Erythroblast (primary cell): ENCODE results near the gene RABGGTA.

Experiments
- DNase-seq, 2 experiments: peaks; one replicate each; lab custom pipeline; 2025; lab: John Stamatoyannopoulos, UW
- GATA1 ChIP-seq: IDR thresholded peaks from 2 replicates; pipeline ENCODE4 v1.6.1; 2011; ENCODE audit warnings: low read depth, mild to moderate bottlenecking, control low read depth, low read length, moderate library complexity
- POLR2A ChIP-seq: IDR thresholded peaks from 2 replicates; pipeline ENCODE4 v1.6.1; 2011; ENCODE audit warnings: mild to moderate bottlenecking, low read length

Gene RABGGTA

GRCh38 chr14:24271134-24271833, at the start of gene RABGGTA:
TSS of gene RABGGTA (minus strand) at chr14:24271597. CDS start at chr14:24271115, 482 bp downstream.
- DNase-seq: peak; percentile 93 to 96
- no peak for TF ChIP-seq GATA1
- TF ChIP-seq POLR2A: peak; percentile 81

- no peak for TF ChIP-seq GATA1
- DNase-seq: no peak
Observed at GRCh38 chr14:24317141-24317928, 45.9 kb upstream of the RABGGTA start.

GRCh38 chr14:24316597-24316950, 45.2 kb upstream of the RABGGTA start:
- TF ChIP-seq GATA1 (no peak), POLR2A (no peak)
- no peak for DNase-seq

GRCh38 chr14:24315807-24316596, 44.6 kb upstream of the RABGGTA start:
- TF ChIP-seq POLR2A: no peak
- TF ChIP-seq GATA1: no peak
- peak; percentile 55 to 61 for DNase-seq

- no peak for DNase-seq
- TF ChIP-seq GATA1 (no peak), POLR2A (no peak)
Observed at GRCh38 chr14:24315243-24315806, 43.9 kb upstream of the RABGGTA start.

- no peak for TF ChIP-seq GATA1
- TF ChIP-seq POLR2A: no peak
- DNase-seq: no peak
Observed at GRCh38 chr14:24314377-24315193, 43.2 kb upstream of the RABGGTA start.

- TF ChIP-seq GATA1: no peak
- no peak for TF ChIP-seq POLR2A
Observed at GRCh38 chr14:24313913-24314312, 42.5 kb upstream of the RABGGTA start.

GRCh38 chr14:24312736-24313507, 41.5 kb upstream of the RABGGTA start:
- no peak for TF ChIP-seq POLR2A
- no peak for TF ChIP-seq GATA1
- no peak for DNase-seq

More at GRCh38 chr14:24313913-24314312, 42.5 kb upstream of the RABGGTA start:
- no peak for DNase-seq

GRCh38 chr14:24311837-24312615, 40.6 kb upstream of the RABGGTA start:
- DNase-seq: no peak
- TF ChIP-seq GATA1 (no peak), POLR2A (no peak)

GRCh38 chr14:24310646-24311604, 39.5 kb upstream of the RABGGTA start, which contains the start of gene LTB4R:
TSS of gene LTB4R (plus strand) at chr14:24311502. CDS start at chr14:24315652, 4,150 bp downstream.
- no peak for TF ChIP-seq GATA1
- peak; percentile 57 for TF ChIP-seq POLR2A
- DNase-seq: peak; percentile 86

GRCh38 chr14:24310265-24310645, 38.9 kb upstream of the RABGGTA start:
- TF ChIP-seq GATA1 (no peak), POLR2A (peak; percentile 57)
- DNase-seq: peak; percentile 86 to 88
